Purkinje cell (primary cell): ENCODE data around the gene SPATS2L. TPM values are rescaled to one million over a fixed set of nuclear protein-coding genes. Genes with fewer than 3 reads are reported as not detected.

Experiments used
- polyA plus RNA-seq: library from polyadenylated mRNA; unstranded; fragments of >200 nt; fragmentation: Nextera tagmentation; gene quantifications from 2 replicates; pipeline ENCODE4 v1.2.1, GENCODE V29; 2014

SPATS2L gene
- polyA plus RNA-seq = 43.1 and 46.8 TPM in 2 replicates

GRCh38 chr2:200306196-200306930, at the start of gene SPATS2L:
Gene SPATS2L, plus strand, starts transcription at chr2:200306693. Its CDS starts 82,552 bp downstream, at chr2:200389245.

GRCh38 chr2:200509612-200510433, 203.3 kb downstream of the SPATS2L start, which contains the start of gene KCTD18:
Gene KCTD18, minus strand, starts transcription at chr2:200510068. Its CDS starts 3,052 bp downstream, at chr2:200507016.

GRCh38 chr2:200525882-200526651, 219.6 kb downstream of the SPATS2L start, which contains the start of gene SGO2:
Gene SGO2, plus strand, starts transcription at chr2:200526207. Its CDS starts 6,769 bp downstream, at chr2:200532976.

Other genes starting within 250 kb of the SPATS2L start
- gene KCTD18, start 203.4 kb downstream of the SPATS2L start, polyA plus RNA-seq = 3.6 and 6.6 TPM in 2 replicates
- gene SGO2, start 219.5 kb downstream of the SPATS2L start, polyA plus RNA-seq = 9.7 and 10.3 TPM in 2 replicates